ENCODE measurements around the gene FAAP20. TPM values are rescaled to one million over a fixed set of nuclear protein-coding genes. Genes with fewer than 3 reads are reported as not detected.
A peak's percentile ranks its signal among the peaks of the same experiment; 100 is the strongest.

Gene FAAP20
- polyA plus RNA-seq, 1 donor, result 27.3 TPM

DNA sequence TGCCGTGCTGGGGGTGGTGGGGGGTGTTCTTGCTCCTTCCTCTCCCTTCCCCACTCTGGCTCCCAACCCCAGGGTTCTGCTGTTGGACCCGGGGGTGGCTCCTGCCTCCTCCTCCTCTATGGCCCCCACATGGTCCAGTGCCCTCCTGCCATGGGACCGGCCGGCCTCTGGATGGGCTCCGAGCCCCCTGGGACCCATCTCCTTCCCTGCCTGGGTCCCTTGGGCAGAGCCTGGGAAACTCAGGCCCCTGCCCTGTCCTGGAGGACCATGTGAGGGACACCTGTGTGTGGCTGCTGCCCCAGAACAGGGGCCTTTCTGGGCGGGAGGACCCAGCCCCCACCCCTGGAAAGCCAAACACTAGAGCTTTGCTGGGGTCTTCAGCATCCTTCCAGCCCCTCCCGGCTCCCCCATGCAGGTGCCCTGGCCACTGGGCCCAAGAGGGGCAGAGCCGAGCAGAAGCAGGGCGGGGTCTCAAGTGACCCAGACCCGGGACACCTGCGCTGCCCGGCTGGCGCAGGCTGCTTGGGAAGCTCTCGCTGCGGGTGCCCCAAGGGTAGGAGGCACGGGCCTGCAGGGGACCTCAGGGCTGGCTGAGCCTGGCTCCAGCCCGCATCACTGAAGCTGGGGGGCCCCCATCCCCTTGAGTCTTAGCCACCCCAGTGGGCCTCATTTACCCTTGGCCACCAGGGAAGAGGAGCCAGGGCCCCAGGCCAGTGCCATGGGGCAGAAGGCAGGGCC is 2.5 kb upstream of the FAAP20 start:
- DNase-seq, result no peak

DNA sequence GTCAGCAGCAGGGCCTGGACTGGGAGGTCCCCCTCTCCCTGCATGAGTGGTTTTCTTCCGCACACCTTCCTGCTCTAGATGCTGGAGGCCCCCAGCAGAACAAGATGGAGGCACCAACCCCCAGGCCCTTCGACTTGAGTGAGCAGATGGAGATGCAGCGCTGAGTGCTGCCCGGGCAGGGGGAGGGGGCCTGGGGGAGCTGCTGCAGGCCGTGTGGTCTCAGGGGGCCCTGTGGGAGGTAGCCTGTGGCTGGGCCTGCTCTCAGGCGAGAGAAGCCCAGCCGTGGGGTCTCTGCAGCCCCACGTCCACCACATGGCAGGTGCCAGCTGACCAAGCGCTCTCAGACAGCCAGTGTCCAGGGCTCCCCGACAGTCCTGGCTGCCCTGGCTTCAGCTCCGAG is 1.2 kb upstream of the FAAP20 start:
- DNase-seq, result no peak

DNA sequence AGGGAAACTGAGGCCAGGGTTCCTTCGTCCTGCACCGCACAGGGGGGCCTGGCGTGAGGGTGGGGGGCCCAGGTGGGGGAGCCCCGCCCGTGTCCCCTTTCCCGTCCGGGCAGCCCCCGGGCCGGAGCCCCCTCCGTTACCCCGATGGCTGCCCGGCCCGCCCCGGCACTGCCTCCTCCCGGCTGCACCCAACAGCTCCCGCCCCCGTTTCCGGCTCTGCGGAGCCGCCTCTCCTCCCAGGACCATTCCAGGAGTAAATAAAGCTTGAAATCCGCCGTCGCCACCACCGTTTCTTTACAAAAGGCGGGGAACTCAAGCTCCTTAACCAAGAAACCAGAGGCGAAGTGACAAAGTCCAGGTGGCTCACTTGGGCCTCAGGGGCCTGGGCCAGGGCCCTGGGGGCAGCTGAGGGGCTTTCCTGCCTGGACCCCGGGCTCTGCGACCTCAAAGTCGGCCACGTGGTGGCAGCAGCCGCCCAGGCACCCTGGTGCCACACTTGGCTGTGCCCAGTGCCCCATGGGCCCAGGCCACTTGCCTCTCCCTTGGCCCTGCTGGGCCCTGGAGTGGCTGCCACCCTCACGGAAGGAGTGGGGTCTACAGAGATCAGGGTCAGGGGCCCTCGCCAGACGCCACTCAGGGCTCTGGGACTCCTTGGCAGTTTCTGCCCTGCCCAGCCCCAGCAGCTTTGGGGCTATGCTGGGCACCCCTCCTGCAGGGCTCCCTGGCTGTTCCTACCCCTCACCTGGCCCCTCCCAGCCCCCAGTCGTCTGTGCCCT is 514 bp upstream of the FAAP20 start:
- DNase-seq, result peak; percentile 79

- DNase-seq, result no peak
Observed at GRCh38 chr1:2193514-2194281, 874 bp downstream of the FAAP20 start.

GRCh38 chr1:2192031-2192995 is 2.3 kb downstream of the FAAP20 start:
- no peak for DNase-seq

DNA sequence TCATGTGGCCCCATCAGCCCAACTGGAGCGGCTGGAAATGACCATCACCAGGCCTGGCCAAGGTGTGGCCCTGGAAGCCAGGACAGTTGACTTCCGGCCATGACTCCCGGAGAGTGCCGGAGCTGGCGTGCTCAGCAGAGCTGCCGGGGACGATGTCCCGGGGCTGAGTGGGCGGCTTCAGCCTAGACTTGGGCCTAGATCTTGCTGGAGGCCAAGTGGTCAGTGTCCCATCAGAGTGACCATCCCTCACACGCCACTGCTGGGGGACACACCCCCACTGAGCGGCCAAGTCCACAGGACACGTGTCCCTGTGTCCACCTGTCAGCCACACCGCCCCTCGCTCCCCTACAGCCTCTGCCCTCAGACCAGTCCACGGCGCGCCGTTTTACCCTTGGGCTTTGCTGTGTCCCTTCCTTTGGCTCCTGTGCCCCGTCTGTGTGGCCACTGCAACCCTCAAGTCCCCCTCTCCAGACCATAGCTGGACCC is 4.0 kb downstream of the FAAP20 start:
- no peak for DNase-seq

- DNase-seq, result peak; percentile 92
Observed at GRCh38 chr1:2189459-2190425, 4.8 kb downstream of the FAAP20 start.

- no peak for DNase-seq
Observed at GRCh38 chr1:2188336-2188735, 6.2 kb downstream of the FAAP20 start.

DNA sequence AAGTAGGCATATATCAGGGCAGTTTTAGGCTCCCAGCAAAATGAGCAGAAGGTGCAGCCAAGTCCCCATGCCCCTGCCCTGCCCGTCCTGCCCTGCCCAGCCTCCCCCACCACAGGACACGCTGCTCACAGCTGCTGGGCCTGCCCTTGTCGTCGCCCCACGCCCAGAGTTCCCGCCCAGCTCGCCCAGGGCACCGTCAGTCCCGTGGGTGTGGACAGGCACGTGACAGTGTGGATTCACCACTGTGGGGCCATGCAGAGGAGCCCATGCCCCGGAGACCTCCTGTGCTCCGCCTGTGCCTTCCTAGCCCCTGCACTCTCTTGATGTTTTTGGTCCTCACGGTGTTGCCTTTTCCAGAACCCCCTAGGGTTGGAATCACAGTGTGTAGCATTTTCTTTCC is 7.0 kb downstream of the FAAP20 start:
- DNase-seq, result no peak

DNA sequence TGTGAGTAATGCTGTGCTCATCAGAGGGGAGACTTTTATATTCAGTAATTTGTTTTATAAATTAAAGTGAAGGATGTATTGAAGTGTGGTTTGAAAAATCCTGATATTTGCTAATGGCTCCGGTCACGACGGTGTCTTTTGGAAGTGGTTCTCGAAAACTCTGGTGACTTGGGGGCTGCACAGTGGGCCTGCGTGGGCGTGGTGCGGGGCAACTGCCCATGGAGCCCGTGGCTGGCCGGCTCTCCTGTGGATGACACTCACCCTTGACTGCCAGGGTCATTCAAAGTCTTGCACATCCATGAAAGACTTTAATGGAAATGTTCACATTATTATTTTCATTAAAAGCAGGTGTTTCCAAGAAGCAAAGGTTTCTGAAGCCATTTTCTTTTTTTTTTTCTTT is 7.7 kb downstream of the FAAP20 start:
- no peak for DNase-seq

- no peak for DNase-seq
Observed at GRCh38 chr1:2185880-2186855, 8.4 kb downstream of the FAAP20 start.

- DNase-seq, result no peak
Observed at GRCh38 chr1:2184934-2185333, 9.6 kb downstream of the FAAP20 start.

GRCh38 chr1:2184531-2184930 is 10.0 kb downstream of the FAAP20 start:
- DNase-seq, result no peak

GRCh38 chr1:2183937-2184334 is 10.6 kb downstream of the FAAP20 start:
- no peak for DNase-seq

GRCh38 chr1:2182376-2182775 is 12.2 kb downstream of the FAAP20 start:
- DNase-seq, result no peak

DNA sequence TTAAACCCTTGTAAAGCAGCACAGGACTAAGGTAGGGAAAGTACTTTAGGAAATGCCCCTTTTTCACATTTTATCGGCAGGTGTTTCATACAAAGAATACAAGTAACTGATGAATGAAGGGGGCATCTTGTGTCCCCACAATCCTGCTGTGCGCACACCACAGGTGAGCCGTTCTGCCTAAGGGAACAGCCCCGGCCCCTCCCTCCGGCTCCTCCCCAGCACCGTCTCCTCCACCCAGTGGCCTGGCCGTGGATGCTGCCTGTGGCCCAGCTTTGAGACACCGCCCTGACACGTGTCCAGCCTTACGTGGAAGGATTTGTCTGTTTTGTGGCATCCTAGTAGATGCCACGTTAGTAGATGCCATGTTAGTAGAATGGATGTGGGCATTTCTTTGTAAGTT is 12.8 kb downstream of the FAAP20 start:
- DNase-seq, result no peak

GRCh38 chr1:2181271-2181670 is 13.3 kb downstream of the FAAP20 start:
- DNase-seq, result no peak

DNA sequence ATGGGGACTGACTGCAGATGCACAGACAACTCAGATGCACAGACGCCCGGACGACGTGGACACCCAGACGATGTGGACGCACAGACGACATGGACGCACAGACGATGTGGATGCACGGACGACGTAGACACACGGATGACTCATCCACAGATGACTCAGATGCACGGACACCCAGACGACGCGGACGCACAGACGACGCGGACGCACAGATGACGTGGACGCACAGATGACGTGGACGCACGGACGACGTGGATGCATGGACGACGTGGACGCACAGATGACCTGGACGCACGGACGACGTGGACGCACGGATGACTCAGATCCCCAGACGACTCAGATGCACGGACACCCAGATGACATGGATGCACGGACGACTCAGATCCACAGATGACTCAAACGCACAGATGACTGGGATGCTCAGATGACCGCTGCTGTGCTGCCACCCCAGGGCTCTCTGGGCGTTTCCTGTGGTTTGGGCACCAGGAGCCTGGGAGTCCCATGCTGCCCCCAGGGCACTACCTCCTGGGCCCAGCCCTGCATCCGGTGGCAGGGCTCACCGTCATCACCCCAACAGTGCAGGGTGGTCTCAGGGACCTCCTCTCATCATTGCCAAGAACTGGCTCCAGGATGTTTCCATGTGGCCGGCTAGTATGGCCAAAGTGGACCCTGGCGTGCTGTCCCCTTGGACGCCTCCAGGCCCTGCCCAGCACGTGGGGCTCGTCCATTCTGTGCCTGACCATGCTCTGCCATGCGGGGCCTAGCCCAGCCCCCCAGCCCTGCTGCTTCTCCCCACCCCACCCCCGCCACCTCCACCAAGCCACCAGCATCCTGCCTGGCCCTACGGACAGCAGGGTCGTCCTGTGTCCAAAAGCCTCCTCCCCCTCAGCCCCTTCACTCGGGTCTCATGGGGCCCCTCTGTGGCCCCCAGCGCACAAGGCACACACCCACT is 14.0 kb downstream of the FAAP20 start:
- no peak for DNase-seq
